Cardiac fibroblast (primary cell): ENCODE data around the gene ABLIM2.

Source experiments
- DNase-seq, 2 donors: peaks; one replicate each; pipeline versions ENCODE4 v3.0.0 to v3.0.0-alpha.2; 2010; ENCODE audit warnings: low read depth in 2 of 2
- H3K4me3 ChIP-seq, 2 donors: replicated peaks in 1 of 2; 1 replicate in 1 of 2; 2 replicates in 1 of 2; pipeline ENCODE4 v1.5.1; 2011; ENCODE audit warnings: low read depth in 2 of 2, low read length in 2 of 2, mild to moderate bottlenecking in 2 of 2, moderate library complexity in 1 of 2
- TF ChIP-seq, protein P1 (sequence below): IDR thresholded peaks from one replicate; pipeline ENCODE4 v1.5.1; 2011; ENCODE audit warnings: low read depth, mild to moderate bottlenecking, low read length, inconsistent platforms

ABLIM2 gene

DNA sequence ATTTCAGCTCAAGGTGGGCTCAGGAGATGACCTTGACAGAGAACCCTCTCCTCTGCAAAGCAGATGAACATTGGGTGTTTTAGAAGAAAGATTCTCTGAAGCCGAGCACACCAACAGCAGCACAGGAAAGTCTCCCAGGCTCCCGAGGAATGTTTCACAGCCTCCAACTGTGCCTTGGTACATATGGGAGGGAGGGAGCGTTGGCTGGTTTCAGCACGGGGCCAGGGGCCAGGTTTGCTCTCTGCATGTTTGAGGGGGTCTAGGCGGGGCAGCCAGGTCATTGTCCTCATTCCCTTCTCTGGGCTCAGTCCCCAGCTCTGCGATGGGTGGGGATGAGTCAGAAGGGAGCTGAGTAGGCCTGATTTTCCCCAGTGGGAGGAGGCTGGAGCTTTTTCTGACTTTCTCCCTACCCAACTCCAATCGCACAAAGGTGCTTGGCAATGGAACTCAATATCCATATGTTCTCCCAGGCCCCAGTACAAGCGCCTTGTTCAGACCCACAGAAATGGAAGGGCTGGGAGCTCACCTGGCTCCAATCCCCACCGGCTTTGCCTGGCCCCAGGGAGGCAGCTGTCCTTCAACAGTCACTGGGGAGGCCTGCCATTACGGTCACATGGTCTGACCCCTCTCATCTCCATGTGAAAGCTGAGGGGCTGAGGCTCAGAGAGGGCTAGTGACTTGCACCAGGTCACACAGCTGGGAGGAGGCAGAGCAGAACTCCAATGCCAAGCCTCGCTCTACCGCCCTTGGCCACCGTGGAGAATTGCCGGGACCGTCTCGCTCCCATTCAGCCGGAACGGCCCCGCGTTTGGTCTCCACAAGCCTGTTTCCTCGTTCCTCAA lies 110.6 kb downstream of the ABLIM2 start:
- no peak for DNase-seq
- TF ChIP-seq, protein P1, sequence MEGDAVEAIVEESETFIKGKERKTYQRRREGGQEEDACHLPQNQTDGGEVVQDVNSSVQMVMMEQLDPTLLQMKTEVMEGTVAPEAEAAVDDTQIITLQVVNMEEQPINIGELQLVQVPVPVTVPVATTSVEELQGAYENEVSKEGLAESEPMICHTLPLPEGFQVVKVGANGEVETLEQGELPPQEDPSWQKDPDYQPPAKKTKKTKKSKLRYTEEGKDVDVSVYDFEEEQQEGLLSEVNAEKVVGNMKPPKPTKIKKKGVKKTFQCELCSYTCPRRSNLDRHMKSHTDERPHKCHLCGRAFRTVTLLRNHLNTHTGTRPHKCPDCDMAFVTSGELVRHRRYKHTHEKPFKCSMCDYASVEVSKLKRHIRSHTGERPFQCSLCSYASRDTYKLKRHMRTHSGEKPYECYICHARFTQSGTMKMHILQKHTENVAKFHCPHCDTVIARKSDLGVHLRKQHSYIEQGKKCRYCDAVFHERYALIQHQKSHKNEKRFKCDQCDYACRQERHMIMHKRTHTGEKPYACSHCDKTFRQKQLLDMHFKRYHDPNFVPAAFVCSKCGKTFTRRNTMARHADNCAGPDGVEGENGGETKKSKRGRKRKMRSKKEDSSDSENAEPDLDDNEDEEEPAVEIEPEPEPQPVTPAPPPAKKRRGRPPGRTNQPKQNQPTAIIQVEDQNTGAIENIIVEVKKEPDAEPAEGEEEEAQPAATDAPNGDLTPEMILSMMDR, result no peak
- no peak overlapping the region for H3K4me3 ChIP-seq

DNA sequence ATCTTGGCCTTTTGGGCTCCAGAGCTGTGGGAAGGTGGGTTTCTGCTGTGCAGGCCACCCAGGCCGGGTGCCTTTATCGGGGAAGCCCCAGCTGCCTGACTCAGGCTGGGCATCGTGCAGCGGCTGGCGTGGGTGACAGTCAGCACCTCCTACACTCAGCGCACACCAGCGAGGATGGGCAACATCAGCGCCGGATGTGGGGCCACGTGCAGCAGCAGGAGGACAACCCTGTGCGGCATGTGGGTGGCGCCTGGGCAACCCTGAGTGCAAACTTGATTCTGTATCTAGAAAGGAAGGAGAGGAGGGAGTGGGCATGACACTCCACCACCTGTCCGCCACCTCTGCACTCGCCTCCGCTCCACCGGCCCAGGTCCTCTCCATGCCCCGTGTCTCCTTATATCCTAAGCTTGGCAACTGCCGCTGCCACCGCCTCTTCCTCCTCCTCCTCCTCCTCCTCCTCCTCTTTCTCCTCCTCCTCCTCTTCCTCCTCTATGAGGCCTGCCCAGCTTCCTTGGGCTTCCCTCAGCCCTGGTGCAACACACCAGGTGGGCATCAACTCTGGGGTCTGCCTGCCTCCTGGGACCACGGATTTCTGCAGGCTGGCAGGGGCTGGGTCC lies 111.6 kb downstream of the ABLIM2 start:
- H3K4me3 ChIP-seq, result no peak overlapping the region
- no peak for DNase-seq
- TF ChIP-seq, protein P1, result no peak

DNA sequence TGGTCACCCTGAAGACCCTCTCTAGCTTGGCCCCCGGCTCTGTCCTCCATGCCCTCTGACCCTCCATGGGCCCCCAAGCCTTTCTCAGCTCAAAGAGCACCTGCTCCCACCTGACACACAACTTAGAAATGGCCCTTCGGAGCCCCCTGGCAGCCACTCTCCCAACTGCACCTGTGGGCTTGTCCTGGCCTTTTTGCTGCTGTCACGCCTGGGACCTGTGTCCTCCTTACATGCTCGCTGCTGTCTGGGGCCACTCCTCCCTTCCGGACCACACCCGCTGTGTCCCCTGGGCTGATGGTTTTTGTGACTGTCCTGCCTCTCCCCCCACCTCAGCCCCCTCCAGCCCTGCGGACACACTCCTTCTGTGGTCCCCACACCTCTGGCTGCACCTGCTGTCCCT lies 112.7 kb downstream of the ABLIM2 start:
- DNase-seq, result no peak
- TF ChIP-seq, protein P1, result no peak
- H3K4me3 ChIP-seq, result no peak overlapping the region

DNA sequence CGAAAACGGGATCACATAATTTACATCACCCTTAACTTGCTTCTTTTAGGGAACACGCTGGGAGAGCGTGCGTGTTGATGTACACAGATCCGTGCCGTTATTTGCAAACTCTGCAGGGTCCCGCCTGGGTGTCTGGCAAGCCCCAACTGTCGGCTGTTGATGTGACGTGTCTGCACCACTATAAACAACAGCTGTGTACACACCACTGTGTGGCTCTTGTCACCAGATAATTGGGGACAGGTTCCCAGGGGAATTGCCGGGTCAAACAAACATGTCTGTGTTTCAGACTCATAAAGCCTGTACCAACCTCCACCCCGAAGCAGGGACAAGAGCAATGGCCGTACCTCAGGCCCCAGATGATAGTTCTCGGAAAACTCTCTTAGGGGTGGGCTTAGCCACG lies 113.9 kb downstream of the ABLIM2 start:
- no peak overlapping the region for H3K4me3 ChIP-seq
- no peak for DNase-seq
- TF ChIP-seq, protein P1, result no peak

DNA sequence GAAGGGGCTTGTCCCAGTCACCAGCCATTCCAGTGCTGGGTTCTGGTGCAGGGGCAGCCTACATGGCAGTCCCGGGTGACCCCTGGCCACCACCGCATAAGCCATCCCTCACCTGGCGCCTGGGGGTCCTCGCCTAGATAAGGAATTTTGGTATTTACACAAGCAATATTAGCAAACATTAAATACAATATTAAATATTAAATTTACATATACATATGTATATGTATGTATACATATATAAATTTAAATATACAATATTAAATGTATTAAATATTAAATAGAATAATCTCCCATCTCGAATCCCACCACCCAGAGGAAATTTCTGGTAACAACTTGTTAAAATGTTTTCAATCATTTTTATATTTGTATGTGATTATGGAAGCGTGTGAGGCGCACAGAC lies 114.4 kb downstream of the ABLIM2 start:
- TF ChIP-seq, protein P1, result no peak
- no peak overlapping the region for H3K4me3 ChIP-seq
- DNase-seq, result no peak

DNA sequence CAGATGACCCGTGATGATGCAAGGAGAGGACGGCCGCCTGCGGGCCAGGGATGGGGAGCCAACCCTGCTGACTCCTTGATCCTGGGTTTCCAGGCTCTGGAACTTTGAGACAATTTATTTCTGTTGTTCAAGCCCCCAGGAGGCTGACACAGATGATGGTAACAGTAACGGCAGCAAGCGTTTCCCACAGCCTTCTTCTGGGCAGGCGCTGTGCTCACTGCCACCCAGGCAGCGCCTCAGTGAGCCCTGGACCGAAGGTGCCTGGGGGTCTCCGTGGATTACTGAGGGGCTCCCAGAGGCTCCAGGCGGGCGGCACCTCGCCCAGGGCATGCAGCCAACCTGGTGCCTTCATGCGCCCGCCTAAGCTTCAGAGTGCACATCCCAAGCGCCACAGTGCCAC lies 115.0 kb downstream of the ABLIM2 start:
- no peak overlapping the region for H3K4me3 ChIP-seq
- TF ChIP-seq, protein P1, result no peak
- no peak for DNase-seq
